Bronchial epithelial cell (primary cell): Measurements from ENCODE around the gene MECR. TPM values are rescaled to one million over a fixed set of nuclear protein-coding genes. Genes with fewer than 3 reads are reported as not detected.

Experiments
- DNase-seq: peaks from one replicate; pipeline ENCODE4 v3.0.0-alpha.2; 2010; ENCODE audit warnings: low read depth
- FAIRE-seq: peaks from 2 replicates; lab custom pipeline; 2011; peaks lifted over from hg19 to GRCh38; lab: Jason Lieb, UNC
- H3K27me3 ChIP-seq: 2 replicates; pipeline ENCODE4 v1.5.1; 2011; ENCODE audit warnings: low read length; ENCODE audit not compliant: control insufficient read depth, insufficient read depth
- H3K36me3 ChIP-seq: 2 replicates; pipeline ENCODE4 v1.5.1; 2011; ENCODE audit warnings: low read length; ENCODE audit not compliant: control insufficient read depth, insufficient read depth
- H3K4me3 ChIP-seq: 2 replicates; pipeline ENCODE4 v1.5.1; 2011; ENCODE audit warnings: mild to moderate bottlenecking, low read depth, low read length, control low read depth
- total RNA-seq: library from RNA; depleted of rRNA; stranded (reverse); fragments of >200 nt; gene quantifications from 2 replicates; pipeline ENCODE4 v1.2.1, GENCODE V29; 2014
- TF ChIP-seq, protein P1 (sequence below): IDR thresholded peaks from 2 replicates; pipeline ENCODE4 v1.5.1; 2011; ENCODE audit warnings: mild to moderate bottlenecking, moderate library complexity, low read length, control low read depth, inconsistent platforms; ENCODE audit not compliant: insufficient read depth, severe bottlenecking

The MECR gene
- total RNA-seq, 1 donor from 2014 or later: 28.2 TPM

DNA sequence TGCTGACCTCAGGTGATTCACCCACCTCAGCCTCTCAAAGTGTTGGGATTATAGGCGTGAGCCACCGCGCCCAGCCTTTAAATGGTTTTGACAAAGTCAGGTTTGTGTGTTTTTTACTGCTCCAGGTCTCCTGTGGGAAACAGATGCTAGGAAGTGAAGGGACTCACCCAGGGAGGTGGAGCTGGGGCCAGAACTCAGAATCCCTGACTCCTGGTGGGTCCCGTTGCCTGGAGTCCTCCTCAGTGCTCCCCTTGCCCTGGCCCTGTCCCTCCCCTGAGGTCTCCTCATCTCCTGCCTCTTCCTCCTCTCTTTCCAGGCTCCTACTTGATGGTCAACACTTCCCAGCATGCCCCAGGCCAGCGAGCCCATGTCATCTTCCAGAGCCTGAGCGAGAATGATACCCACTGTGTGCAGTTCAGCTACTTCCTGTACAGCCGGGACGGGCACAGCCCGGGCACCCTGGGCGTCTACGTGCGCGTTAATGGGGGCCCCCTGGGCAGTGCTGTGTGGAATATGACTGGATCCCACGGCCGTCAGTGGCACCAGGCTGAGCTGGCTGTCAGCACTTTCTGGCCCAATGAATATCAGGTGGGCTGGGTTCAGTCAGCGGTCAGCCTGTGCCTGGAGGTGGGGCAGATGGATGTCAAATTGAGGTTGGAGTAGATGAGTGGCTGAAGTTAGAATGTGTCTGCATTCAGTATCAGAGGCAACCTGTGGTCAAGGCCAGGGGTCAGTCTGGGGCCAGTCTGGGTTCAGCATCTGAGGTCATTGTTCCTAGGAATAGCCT, 27.6 kb upstream of the MECR start:
- DNase-seq (no peak), FAIRE-seq (no peak)
- TF ChIP-seq, protein P1, sequence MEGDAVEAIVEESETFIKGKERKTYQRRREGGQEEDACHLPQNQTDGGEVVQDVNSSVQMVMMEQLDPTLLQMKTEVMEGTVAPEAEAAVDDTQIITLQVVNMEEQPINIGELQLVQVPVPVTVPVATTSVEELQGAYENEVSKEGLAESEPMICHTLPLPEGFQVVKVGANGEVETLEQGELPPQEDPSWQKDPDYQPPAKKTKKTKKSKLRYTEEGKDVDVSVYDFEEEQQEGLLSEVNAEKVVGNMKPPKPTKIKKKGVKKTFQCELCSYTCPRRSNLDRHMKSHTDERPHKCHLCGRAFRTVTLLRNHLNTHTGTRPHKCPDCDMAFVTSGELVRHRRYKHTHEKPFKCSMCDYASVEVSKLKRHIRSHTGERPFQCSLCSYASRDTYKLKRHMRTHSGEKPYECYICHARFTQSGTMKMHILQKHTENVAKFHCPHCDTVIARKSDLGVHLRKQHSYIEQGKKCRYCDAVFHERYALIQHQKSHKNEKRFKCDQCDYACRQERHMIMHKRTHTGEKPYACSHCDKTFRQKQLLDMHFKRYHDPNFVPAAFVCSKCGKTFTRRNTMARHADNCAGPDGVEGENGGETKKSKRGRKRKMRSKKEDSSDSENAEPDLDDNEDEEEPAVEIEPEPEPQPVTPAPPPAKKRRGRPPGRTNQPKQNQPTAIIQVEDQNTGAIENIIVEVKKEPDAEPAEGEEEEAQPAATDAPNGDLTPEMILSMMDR: no peak

DNA sequence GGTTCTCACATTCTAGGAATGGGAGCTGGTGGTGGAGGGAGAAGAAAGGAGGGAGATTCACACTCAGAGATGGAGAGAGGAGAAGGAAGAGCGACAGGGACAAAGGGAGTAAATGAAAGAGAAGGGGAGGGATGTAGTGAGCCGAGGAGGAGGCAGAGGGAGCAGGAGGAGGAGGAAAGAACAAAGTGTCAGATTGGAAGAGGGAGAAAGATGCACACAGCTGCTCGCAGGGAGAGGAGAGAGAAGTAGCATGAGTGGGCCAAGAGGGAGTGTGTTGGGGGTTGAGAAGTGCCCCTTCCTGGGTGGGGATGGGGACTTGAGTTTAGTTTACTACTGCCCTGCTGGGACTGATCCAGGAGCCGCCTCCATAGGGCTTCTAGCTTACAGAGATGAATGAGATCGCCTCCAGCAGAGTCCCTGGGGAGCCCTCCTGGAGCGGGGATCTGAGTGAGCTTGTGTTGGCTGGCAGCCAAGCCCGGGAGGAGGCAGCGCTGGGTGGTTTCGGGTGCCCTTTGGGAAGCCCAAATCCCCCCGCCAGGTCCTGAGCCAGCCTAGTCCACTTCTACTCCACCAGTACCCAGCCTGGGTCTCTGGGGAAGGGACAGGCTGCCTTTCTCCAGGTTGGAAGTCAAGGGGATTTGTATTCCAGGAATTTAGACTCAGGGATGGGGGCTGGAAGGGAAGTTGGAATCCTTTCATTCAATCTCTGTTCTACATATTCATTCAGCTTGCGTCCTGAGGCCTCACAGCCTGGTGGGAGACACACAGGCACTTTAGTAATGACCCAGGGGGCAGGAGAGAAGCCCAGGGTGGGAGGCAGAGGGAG, 26.5 kb upstream of the MECR start:
- H3K27me3 ChIP-seq: no peaks in the 10 kb centered on the region
- peaks cover 5% of the 10 kb centered on the region for H3K36me3 ChIP-seq
- H3K4me3 ChIP-seq: no peak overlapping the region
- FAIRE-seq (no peak), DNase-seq (no peak)
- TF ChIP-seq, protein P1: no peak

More for the DNA sequence above, 27.6 kb upstream of the MECR start:
- H3K27me3 ChIP-seq: no peaks in the 10 kb centered on the region
- H3K4me3 ChIP-seq: no peak overlapping the region
- H3K36me3 ChIP-seq: peaks cover 5% of the 10 kb centered on the region

DNA sequence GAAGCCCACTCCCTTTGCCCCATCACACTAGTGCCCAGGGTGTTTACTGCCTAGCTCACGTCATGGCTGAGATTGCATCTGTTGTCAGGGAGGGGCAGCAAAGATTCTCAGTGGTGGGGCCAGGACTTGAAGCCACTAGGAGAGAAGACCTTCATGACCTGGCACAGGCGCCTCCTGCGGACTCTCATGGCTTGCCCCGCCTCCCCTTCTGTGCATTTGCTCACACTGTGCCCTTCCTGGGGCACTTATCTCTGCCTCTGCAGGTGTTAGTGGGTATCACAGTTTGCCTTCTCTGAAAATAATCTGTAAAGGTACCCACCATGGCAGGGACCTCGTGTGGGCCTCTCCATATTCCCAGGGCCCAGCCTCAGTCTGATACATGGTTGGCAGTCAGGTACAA, 25.7 kb upstream of the MECR start:
- TF ChIP-seq, protein P1: no peak
- FAIRE-seq: no peak

DNA sequence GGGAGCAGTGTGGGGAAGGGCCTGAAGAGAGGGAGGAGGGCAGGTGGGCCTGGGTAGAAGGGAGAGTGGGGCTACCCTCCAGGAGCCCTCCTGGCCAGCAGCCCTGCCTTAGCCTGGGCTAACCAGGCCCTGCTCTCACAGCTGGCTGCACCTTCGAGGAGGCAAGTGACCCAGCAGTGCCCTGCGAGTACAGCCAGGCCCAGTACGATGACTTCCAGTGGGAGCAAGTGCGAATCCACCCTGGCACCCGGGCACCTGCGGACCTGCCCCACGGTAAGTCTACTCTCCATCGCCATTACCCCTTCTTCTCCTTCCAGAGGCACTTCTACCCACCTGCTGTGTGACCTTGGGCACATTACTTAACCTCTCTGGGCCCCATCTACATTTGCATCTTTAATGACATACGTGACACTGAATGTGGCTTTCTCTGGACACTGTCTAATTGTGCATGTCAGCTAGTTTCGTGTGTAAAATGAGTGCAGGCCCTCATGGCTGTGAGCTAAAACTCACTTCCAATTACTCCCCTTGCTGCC, 24.5 kb upstream of the MECR start:
- DNase-seq (no peak), FAIRE-seq (no peak)
- TF ChIP-seq, protein P1: no peak
- no peaks in the 10 kb centered on the region for H3K27me3 ChIP-seq
- no peak overlapping the region for H3K4me3 ChIP-seq
- H3K36me3 ChIP-seq: peaks cover under 1% of the 10 kb centered on the region

More for the DNA sequence above, 25.7 kb upstream of the MECR start:
- peaks cover 5% of the 10 kb centered on the region for H3K36me3 ChIP-seq
- no peak overlapping the region for H3K4me3 ChIP-seq
- H3K27me3 ChIP-seq: no peaks in the 10 kb centered on the region
- DNase-seq: no peak

DNA sequence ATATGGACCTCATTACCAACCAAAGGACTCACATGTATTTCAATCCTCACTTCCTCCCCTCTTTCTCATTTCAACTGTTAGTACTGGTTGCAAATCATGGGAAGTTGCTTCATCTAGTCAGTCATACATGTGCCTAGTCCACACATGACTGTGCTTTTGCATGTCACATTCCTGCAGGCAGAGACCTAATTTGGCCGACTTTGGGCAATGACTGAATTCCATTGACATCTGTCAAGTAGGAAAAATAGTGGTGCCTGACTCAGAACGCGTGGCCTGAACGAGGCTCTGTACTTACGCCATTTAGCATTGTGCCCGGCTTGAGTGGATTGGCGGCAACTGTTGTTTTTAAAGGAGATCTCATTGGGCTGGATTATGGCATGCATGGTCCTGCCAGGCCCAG, 23.6 kb upstream of the MECR start:
- DNase-seq: peak; percentile 82
- H3K4me3 ChIP-seq: no peak overlapping the region
- TF ChIP-seq, protein P1: no peak
- H3K27me3 ChIP-seq: no peaks in the 10 kb centered on the region
- H3K36me3 ChIP-seq: no peaks in the 10 kb centered on the region
- peak; percentile 88 for FAIRE-seq
